Measurements from ENCODE around the gene PHACTR4. TPM values are rescaled to one million over a fixed set of nuclear protein-coding genes. Genes with fewer than 3 reads are reported as not detected.

Gene PHACTR4
- total and polyA plus RNA-seq, 9 of the 15 experiments (the other 6 are each of a cell fraction or from before 2014, with no cell fraction given): 6.4 to 43.6 (median 14.2) TPM

DNA sequence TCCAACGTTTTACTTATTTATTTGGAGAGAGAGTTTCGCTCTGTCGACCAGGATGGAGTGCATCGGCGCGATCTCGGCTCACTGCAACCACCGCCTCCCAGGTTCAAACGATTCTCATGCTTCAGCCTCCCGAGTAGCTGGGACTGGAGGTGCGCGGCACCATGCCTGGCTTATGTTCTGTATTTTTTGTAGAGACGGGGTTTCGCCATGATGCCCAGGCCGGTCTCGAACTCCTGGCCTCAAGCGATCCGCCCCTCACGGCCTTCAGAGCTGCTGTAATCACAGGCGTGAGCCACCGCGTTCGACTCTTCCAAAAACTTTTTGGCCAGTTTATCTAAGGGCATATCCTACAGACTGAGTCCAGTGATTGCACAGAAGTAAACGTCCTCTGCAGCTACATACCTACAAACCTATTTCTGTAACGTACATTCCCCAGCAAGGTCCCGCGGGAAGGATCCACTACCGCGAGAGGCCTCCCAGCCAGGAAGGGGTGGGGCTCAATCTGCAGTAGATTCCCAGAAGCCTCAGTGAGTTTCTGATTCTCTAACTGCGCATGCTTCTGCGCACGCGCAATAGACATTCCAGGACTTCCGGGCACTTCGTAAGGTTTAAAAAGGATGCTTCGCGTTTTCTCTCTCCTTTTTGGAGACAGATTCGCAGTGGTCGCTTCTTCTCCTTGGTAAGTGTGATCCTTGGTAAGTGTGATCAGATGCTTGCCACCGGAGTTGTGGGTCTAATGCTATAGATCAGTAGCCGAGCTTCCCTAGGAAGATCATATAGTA, 136.1 kb downstream of the PHACTR4 start, which contains the start of gene RCC1 (continued):
- peak; percentile 74 for TF ChIP-seq ASH1L (IDR thresholded peaks at IDR 0.05; ENCODE audit: borderline replicate concordance, low read depth, partially characterized antibody)
- no peak for TF ChIP-seq KLF6 (CRISPR knock-in tag; IDR thresholded peaks at IDR 0.05; ENCODE audit: borderline replicate concordance)
- TF ChIP-seq, protein P1, sequence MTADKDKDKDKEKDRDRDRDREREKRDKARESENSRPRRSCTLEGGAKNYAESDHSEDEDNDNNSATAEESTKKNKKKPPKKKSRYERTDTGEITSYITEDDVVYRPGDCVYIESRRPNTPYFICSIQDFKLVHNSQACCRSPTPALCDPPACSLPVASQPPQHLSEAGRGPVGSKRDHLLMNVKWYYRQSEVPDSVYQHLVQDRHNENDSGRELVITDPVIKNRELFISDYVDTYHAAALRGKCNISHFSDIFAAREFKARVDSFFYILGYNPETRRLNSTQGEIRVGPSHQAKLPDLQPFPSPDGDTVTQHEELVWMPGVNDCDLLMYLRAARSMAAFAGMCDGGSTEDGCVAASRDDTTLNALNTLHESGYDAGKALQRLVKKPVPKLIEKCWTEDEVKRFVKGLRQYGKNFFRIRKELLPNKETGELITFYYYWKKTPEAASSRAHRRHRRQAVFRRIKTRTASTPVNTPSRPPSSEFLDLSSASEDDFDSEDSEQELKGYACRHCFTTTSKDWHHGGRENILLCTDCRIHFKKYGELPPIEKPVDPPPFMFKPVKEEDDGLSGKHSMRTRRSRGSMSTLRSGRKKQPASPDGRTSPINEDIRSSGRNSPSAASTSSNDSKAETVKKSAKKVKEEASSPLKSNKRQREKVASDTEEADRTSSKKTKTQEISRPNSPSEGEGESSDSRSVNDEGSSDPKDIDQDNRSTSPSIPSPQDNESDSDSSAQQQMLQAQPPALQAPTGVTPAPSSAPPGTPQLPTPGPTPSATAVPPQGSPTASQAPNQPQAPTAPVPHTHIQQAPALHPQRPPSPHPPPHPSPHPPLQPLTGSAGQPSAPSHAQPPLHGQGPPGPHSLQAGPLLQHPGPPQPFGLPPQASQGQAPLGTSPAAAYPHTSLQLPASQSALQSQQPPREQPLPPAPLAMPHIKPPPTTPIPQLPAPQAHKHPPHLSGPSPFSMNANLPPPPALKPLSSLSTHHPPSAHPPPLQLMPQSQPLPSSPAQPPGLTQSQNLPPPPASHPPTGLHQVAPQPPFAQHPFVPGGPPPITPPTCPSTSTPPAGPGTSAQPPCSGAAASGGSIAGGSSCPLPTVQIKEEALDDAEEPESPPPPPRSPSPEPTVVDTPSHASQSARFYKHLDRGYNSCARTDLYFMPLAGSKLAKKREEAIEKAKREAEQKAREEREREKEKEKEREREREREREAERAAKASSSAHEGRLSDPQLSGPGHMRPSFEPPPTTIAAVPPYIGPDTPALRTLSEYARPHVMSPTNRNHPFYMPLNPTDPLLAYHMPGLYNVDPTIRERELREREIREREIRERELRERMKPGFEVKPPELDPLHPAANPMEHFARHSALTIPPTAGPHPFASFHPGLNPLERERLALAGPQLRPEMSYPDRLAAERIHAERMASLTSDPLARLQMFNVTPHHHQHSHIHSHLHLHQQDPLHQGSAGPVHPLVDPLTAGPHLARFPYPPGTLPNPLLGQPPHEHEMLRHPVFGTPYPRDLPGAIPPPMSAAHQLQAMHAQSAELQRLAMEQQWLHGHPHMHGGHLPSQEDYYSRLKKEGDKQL (CRISPR knock-in tag; IDR thresholded peaks at IDR 0.05; ENCODE audit: borderline replicate concordance): no peak
- TF ChIP-seq, protein P2, sequence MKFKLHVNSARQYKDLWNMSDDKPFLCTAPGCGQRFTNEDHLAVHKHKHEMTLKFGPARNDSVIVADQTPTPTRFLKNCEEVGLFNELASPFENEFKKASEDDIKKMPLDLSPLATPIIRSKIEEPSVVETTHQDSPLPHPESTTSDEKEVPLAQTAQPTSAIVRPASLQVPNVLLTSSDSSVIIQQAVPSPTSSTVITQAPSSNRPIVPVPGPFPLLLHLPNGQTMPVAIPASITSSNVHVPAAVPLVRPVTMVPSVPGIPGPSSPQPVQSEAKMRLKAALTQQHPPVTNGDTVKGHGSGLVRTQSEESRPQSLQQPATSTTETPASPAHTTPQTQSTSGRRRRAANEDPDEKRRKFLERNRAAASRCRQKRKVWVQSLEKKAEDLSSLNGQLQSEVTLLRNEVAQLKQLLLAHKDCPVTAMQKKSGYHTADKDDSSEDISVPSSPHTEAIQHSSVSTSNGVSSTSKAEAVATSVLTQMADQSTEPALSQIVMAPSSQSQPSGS (CRISPR knock-in tag; IDR thresholded peaks at IDR 0.05): no peak
- TF ChIP-seq HBP1 (CRISPR knock-in tag; IDR thresholded peaks at IDR 0.05): no peak
- 0 out of 2 replicates have a peak, but pooled peaks have one; percentile 63 for TF ChIP-seq ZNF695 (CRISPR knock-in tag; IDR thresholded peaks at IDR 0.05)
- no peak for TF ChIP-seq CCNT2 (IDR thresholded peaks at IDR 0.05; ENCODE audit: borderline replicate concordance, extremely low read depth, insufficient read length, low read depth, low read length)
- TF ChIP-seq ZNF764 (CRISPR knock-in tag; IDR thresholded peaks at IDR 0.05; ENCODE audit: low read depth): peak; percentile 77
- TF ChIP-seq ARID1B (IDR thresholded peaks at IDR 0.05): 0 out of 2 replicates have a peak, but pooled peaks have one; percentile 10
- peak; percentile 82; the same call in 1 of the 2 replicates for TF ChIP-seq LARP7 (IDR thresholded peaks at IDR 0.05)
- peak; percentile 56; the same call in 1 of the 2 replicates for TF ChIP-seq ZNF395 (CRISPR knock-in tag; IDR thresholded peaks at IDR 0.05)
- peak; percentile 16; the same call in 1 of the 2 replicates for TF ChIP-seq CC2D1A (IDR thresholded peaks at IDR 0.05)
- no peak for TF ChIP-seq CEBPG (CRISPR knock-in tag; IDR thresholded peaks at IDR 0.05)
- TF ChIP-seq CEBPG (tag; conservative IDR thresholded peaks at IDR 0.05 in 1 of 2, IDR thresholded peaks at IDR 0.05 in 1 of 2): peak in 1 of 2 experiments; percentile 45; a peak in 1 of 4 replicates
- no peak; the same call in 1 of the 2 replicates for TF ChIP-seq GATAD2A (IDR thresholded peaks at IDR 0.05)
- no peak for TF ChIP-seq KAT8 (IDR thresholded peaks at IDR 0.05; ENCODE audit: low read depth)
- no peak for TF ChIP-seq ZNF3 (CRISPR knock-in tag; IDR thresholded peaks at IDR 0.05)
- TF ChIP-seq ZFX (CRISPR knock-in tag; IDR thresholded peaks at IDR 0.05): peak; percentile 88

Data from K562 (cell line).